ENCODE measurements around the gene SORL1.

SORL1 gene

GRCh38 chr11:121469910-121470309 lies 17.8 kb downstream of the SORL1 start:
- H3K4me3 ChIP-seq (ENCODE audit: low read length) = no peak overlapping the region
- no peak for DNase-seq (ENCODE audit: low read depth, low spot score)

GRCh38 chr11:121471167-121471566 lies 19.1 kb downstream of the SORL1 start:
- DNase-seq (ENCODE audit: low read depth, low spot score) = no peak
- no peak overlapping the region for H3K4me3 ChIP-seq (ENCODE audit: low read length)

GRCh38 chr11:121472312-121472711 lies 20.2 kb downstream of the SORL1 start:
- no peak overlapping the region for H3K4me3 ChIP-seq (ENCODE audit: low read length)
- DNase-seq (ENCODE audit: low read depth, low spot score) = no peak

GRCh38 chr11:121473064-121473777 lies 21.1 kb downstream of the SORL1 start:
- DNase-seq (ENCODE audit: low read depth, low spot score) = no peak

GRCh38 chr11:121474680-121475079 lies 22.6 kb downstream of the SORL1 start:
- DNase-seq (ENCODE audit: low read depth, low spot score) = no peak
- no peak overlapping the region for H3K4me3 ChIP-seq (ENCODE audit: low read length)

More at GRCh38 chr11:121473064-121473777, 21.1 kb downstream of the SORL1 start:
- H3K4me3 ChIP-seq (ENCODE audit: low read length) = no peak overlapping the region

GRCh38 chr11:121476379-121477032 lies 24.4 kb downstream of the SORL1 start:
- no peak overlapping the region for H3K4me3 ChIP-seq (ENCODE audit: low read length)
- no peak for DNase-seq (ENCODE audit: low read depth, low spot score)

GRCh38 chr11:121478226-121478894 lies 26.2 kb downstream of the SORL1 start:
- DNase-seq (ENCODE audit: low read depth, low spot score) = no peak
- no peak overlapping the region for H3K4me3 ChIP-seq (ENCODE audit: low read length)

GRCh38 chr11:121478895-121479697 lies 27.0 kb downstream of the SORL1 start:
- no peak overlapping the region for H3K4me3 ChIP-seq (ENCODE audit: low read length)
- DNase-seq (ENCODE audit: low read depth, low spot score) = no peak

- DNase-seq (ENCODE audit: low read depth, low spot score) = no peak
- no peak overlapping the region for H3K4me3 ChIP-seq (ENCODE audit: low read length)
These were observed 27.7 kb downstream of the SORL1 start for GRCh38 chr11:121479698-121480238.

GRCh38 chr11:121481484-121482230 lies 29.5 kb downstream of the SORL1 start:
- H3K4me3 ChIP-seq (ENCODE audit: low read length) = peak overlapping the region; percentile 54
- DNase-seq (ENCODE audit: low read depth, low spot score) = peak; percentile 98

GRCh38 chr11:121482231-121483129 lies 30.4 kb downstream of the SORL1 start:
- peak overlapping the region; percentile 54 for H3K4me3 ChIP-seq (ENCODE audit: low read length)
- DNase-seq (ENCODE audit: low read depth, low spot score) = peak; percentile 93

GRCh38 chr11:121483805-121484480 lies 31.8 kb downstream of the SORL1 start:
- DNase-seq (ENCODE audit: low read depth, low spot score) = no peak

GRCh38 chr11:121485216-121485615 lies 33.1 kb downstream of the SORL1 start:
- DNase-seq (ENCODE audit: low read depth, low spot score) = no peak
- H3K4me3 ChIP-seq (ENCODE audit: low read length) = no peak overlapping the region

More at GRCh38 chr11:121483805-121484480, 31.8 kb downstream of the SORL1 start:
- H3K4me3 ChIP-seq (ENCODE audit: low read length) = no peak overlapping the region

- no peak for DNase-seq (ENCODE audit: low read depth, low spot score)
- H3K4me3 ChIP-seq (ENCODE audit: low read length) = no peak overlapping the region
These were observed 33.9 kb downstream of the SORL1 start for GRCh38 chr11:121486054-121486453.

- no peak overlapping the region for H3K4me3 ChIP-seq (ENCODE audit: low read length)
- no peak for DNase-seq (ENCODE audit: low read depth, low spot score)
These were observed 35.1 kb downstream of the SORL1 start for GRCh38 chr11:121487191-121487590.

- DNase-seq (ENCODE audit: low read depth, low spot score) = no peak
- H3K4me3 ChIP-seq (ENCODE audit: low read length) = no peak overlapping the region
These were observed 36.1 kb downstream of the SORL1 start for GRCh38 chr11:121488170-121488569.

GRCh38 chr11:121488641-121489040 lies 36.5 kb downstream of the SORL1 start:
- DNase-seq (ENCODE audit: low read depth, low spot score) = no peak
- no peak overlapping the region for H3K4me3 ChIP-seq (ENCODE audit: low read length)
